KMS-11 (cell line): ENCODE results near the gene IMPDH1.

Experiments
- H2AFZ ChIP-seq: fragments of 200-600 bp; sonication (generic); 2 replicates; pipeline ENCODE4 v1.6.1; 2016; ENCODE audit warnings: antibody characterized with exemption, mixed run types, low read depth
- H3K27ac ChIP-seq: fragments of 200-600 bp; sonication (generic); 2 replicates; pipeline ENCODE4 v1.6.1; 2016; ENCODE audit warnings: mild to moderate bottlenecking, mixed run types
- H3K27me3 ChIP-seq: fragments of 200-600 bp; sonication (generic); 2 replicates; pipeline ENCODE4 v1.6.1; 2017; ENCODE audit warnings: mild to moderate bottlenecking, low read depth, mixed run types, moderate library complexity; ENCODE audit not compliant: insufficient read depth
- H3K36me3 ChIP-seq: fragments of 200-600 bp; sonication (generic); 2 replicates; pipeline ENCODE4 v1.6.1; 2017; ENCODE audit warnings: mild to moderate bottlenecking, mixed run types; ENCODE audit not compliant: insufficient read depth
- H3K4me1 ChIP-seq: fragments of 200-600 bp; sonication (generic); 2 replicates; pipeline ENCODE4 v1.6.1; 2016; ENCODE audit warnings: mild to moderate bottlenecking, low read depth, mixed run types; ENCODE audit not compliant: poor library complexity, severe bottlenecking
- H3K4me2 ChIP-seq: fragments of 200-600 bp; sonication (generic); 2 replicates; pipeline ENCODE4 v1.7.0; 2016; ENCODE audit warnings: mild to moderate bottlenecking, mixed run types
- H3K4me3 ChIP-seq: fragments of 200-600 bp; sonication (generic); IDR thresholded peaks from 2 replicates; pipeline ENCODE4 v1.6.1; 2017; ENCODE audit warnings: low read depth, low read length, mixed read lengths; ENCODE audit not compliant: insufficient read depth
- H3K79me2 ChIP-seq: fragments of 200-600 bp; sonication (generic); 2 replicates; pipeline ENCODE4 v1.6.1; 2016; ENCODE audit warnings: low read depth, mixed run types; ENCODE audit not compliant: insufficient read depth
- H3K9ac ChIP-seq: fragments of 200-600 bp; sonication (generic); 2 replicates; pipeline ENCODE4 v1.6.1; 2016; ENCODE audit warnings: mild to moderate bottlenecking, mixed run types
- H4K20me1 ChIP-seq: fragments of 200-600 bp; sonication (generic); 2 replicates; pipeline ENCODE4 v1.6.1; 2016; ENCODE audit warnings: mild to moderate bottlenecking, mixed run types; ENCODE audit not compliant: insufficient read depth
- CTCF ChIP-seq: fragments of 200-600 bp; sonication (generic); conservative IDR thresholded peaks from 2 replicates; pipeline ENCODE4 v1.6.1; 2017; ENCODE audit warnings: low read depth, mild to moderate bottlenecking, antibody characterized with exemption, low read length, moderate library complexity, mixed read lengths

Gene IMPDH1

GRCh38 chr7:128356546-128357216 is 53.1 kb downstream of the IMPDH1 start:
- no peak for TF ChIP-seq CTCF
- Histone ChIP-seq H3K4me1 (no peaks in the 10 kb centered on the region), H3K27ac (no peak overlapping the region), H3K4me3 (no peak overlapping the region), H3K27me3 (peaks cover 41% of the 10 kb centered on the region), H3K79me2 (no peaks in the 10 kb centered on the region), H3K9ac (no peak overlapping the region), H3K4me2 (no peak overlapping the region), H2AFZ (no peak overlapping the region), H4K20me1 (no peaks in the 10 kb centered on the region), H3K36me3 (no peaks in the 10 kb centered on the region)

GRCh38 chr7:128353610-128354009 is 56.2 kb downstream of the IMPDH1 start:
- no peak overlapping the region for H3K4me3 ChIP-seq
- H4K20me1 ChIP-seq: no peaks in the 10 kb centered on the region
- H3K36me3 ChIP-seq: no peaks in the 10 kb centered on the region
- no peak overlapping the region for H3K27ac ChIP-seq
- no peak overlapping the region for H3K4me2 ChIP-seq
- H2AFZ ChIP-seq: no peak overlapping the region
- H3K4me1 ChIP-seq: no peaks in the 10 kb centered on the region
- peaks cover 17% of the 10 kb centered on the region; the same call in 1 of the 2 replicates for H3K27me3 ChIP-seq
- no peaks in the 10 kb centered on the region for H3K79me2 ChIP-seq
- H3K9ac ChIP-seq: no peak overlapping the region
- TF ChIP-seq CTCF: no peak

- H3K4me1 ChIP-seq: no peaks in the 10 kb centered on the region
- no peak overlapping the region for H3K9ac ChIP-seq
- H4K20me1 ChIP-seq: no peaks in the 10 kb centered on the region
- no peak for TF ChIP-seq CTCF
- H3K27ac ChIP-seq: no peak overlapping the region
- peaks cover 13% of the 10 kb centered on the region; the same call in 1 of the 2 replicates for H3K27me3 ChIP-seq
- no peak overlapping the region for H2AFZ ChIP-seq
- no peak overlapping the region for H3K4me3 ChIP-seq
- no peaks in the 10 kb centered on the region for H3K79me2 ChIP-seq
- no peak overlapping the region for H3K4me2 ChIP-seq
- no peaks in the 10 kb centered on the region for H3K36me3 ChIP-seq
Observed at GRCh38 chr7:128353189-128353588, 56.6 kb downstream of the IMPDH1 start.

- H2AFZ ChIP-seq: no peak overlapping the region
- H3K9ac ChIP-seq: no peak overlapping the region
- H3K79me2 ChIP-seq: no peaks in the 10 kb centered on the region
- no peak overlapping the region for H3K27ac ChIP-seq
- H3K4me1 ChIP-seq: peaks cover 1% of the 10 kb centered on the region
- H3K4me3 ChIP-seq: no peak overlapping the region
- H3K4me2 ChIP-seq: no peak overlapping the region
- no peak for TF ChIP-seq CTCF
- H4K20me1 ChIP-seq: no peaks in the 10 kb centered on the region
- H3K27me3 ChIP-seq: peaks cover 7% of the 10 kb centered on the region; the same call in 1 of the 2 replicates
- H3K36me3 ChIP-seq: no peaks in the 10 kb centered on the region
Observed at GRCh38 chr7:128352636-128353035, 57.1 kb downstream of the IMPDH1 start.
